GM23338 (cell line): ENCODE results near the gene FBXO31. TPM values are rescaled to one million over a fixed set of nuclear protein-coding genes. Genes with fewer than 3 reads are reported as not detected.

Experiments
- ATAC-seq: fragments of 200-7000 bp; cut with Tn5 transposase; 3 replicates; pipeline ENCODE4 v1.9.1; 2020
- DNase-seq: peaks from one replicate; pipeline ENCODE4 v3.0.0-alpha.2; 2015; ENCODE audit warnings: low spot score
- H2AFZ ChIP-seq: fragments of 200-600 bp; sonication (generic); 2 replicates; pipeline ENCODE4 v1.8.0; 2016; ENCODE audit warnings: antibody characterized with exemption, mild to moderate bottlenecking, moderate library complexity
- H3F3A ChIP-seq: fragments of 200-600 bp; sonication (generic); replicated peaks from 2 replicates; pipeline ENCODE4 v1.8.0; 2017; ENCODE audit warnings: antibody characterized with exemption, mixed run types, low read depth
- H3K27ac ChIP-seq: fragments of 200-600 bp; sonication (generic); 2 replicates; pipeline ENCODE4 v1.6.1; 2016; ENCODE audit warnings: low read depth
- H3K27me3 ChIP-seq: fragments of 200-600 bp; sonication (generic); 2 replicates; pipeline ENCODE4 v1.8.0; 2016; ENCODE audit warnings: mild to moderate bottlenecking, mixed run types, moderate library complexity; ENCODE audit not compliant: insufficient read depth
- H3K36me3 ChIP-seq: fragments of 200-600 bp; sonication (generic); 2 replicates; pipeline ENCODE4 v1.8.0; 2016; ENCODE audit warnings: mild to moderate bottlenecking; ENCODE audit not compliant: insufficient read depth
- H3K4me1 ChIP-seq: fragments of 200-600 bp; sonication (generic); 2 replicates; pipeline ENCODE4 v1.8.0; 2016; ENCODE audit warnings: mild to moderate bottlenecking, moderate library complexity; ENCODE audit not compliant: insufficient read depth
- H3K4me2 ChIP-seq: fragments of 200-600 bp; sonication (generic); 2 replicates; pipeline ENCODE4 v1.7.1; 2017; ENCODE audit warnings: mixed run types
- H3K4me3 ChIP-seq: fragments of 200-600 bp; sonication (generic); 2 replicates; pipeline ENCODE4 v1.6.1; 2016; ENCODE audit warnings: mixed run types
- H3K79me2 ChIP-seq: fragments of 200-600 bp; sonication (generic); replicated peaks from 2 replicates; pipeline ENCODE4 v1.8.0; 2017; ENCODE audit warnings: mild to moderate bottlenecking; ENCODE audit not compliant: insufficient read depth
- H3K9me2 ChIP-seq: fragments of 200-600 bp; sonication (generic); 2 replicates; pipeline ENCODE4 v1.8.0; 2017; ENCODE audit not compliant: insufficient read depth
- H4K20me1 ChIP-seq: fragments of 200-600 bp; sonication (generic); replicated peaks from 2 replicates; pipeline ENCODE4 v1.8.0; 2017; ENCODE audit warnings: mild to moderate bottlenecking; ENCODE audit not compliant: insufficient read depth
- H3K27ac Mint-ChIP-seq: 2 replicates; pipeline ENCODE4 v1.8.0; 2020; ENCODE audit warnings: inconsistent platforms, mild to moderate bottlenecking, moderate library complexity, mixed read lengths
- H3K27me3 Mint-ChIP-seq: 3 replicates; pipeline ENCODE4 v1.8.0; 2022; ENCODE audit warnings: low read depth, mild to moderate bottlenecking, moderate library complexity, mixed read lengths, inconsistent platforms; ENCODE audit not compliant: insufficient read depth, poor library complexity
- H3K36me3 Mint-ChIP-seq: 3 replicates; pipeline ENCODE4 v1.8.0; 2021; ENCODE audit warnings: low read depth, mild to moderate bottlenecking, inconsistent platforms, moderate library complexity, mixed read lengths
- H3K4me1 Mint-ChIP-seq: 3 replicates; pipeline ENCODE4 v1.8.0; 2020; ENCODE audit warnings: mild to moderate bottlenecking, inconsistent platforms, mixed read lengths
- H3K4me3 Mint-ChIP-seq: 3 replicates; pipeline ENCODE4 v1.8.0; 2021; ENCODE audit warnings: moderate library complexity, mild to moderate bottlenecking, inconsistent platforms, mixed read lengths
- H3K9me3 Mint-ChIP-seq: 3 replicates; pipeline ENCODE4 v1.8.0; 2020; ENCODE audit warnings: moderate library complexity, mild to moderate bottlenecking, inconsistent platforms, mixed read lengths
- CREB1 ChIP-seq: fragments of 250-450 bp; sonication (Bioruptor Pico); IDR thresholded peaks from 2 replicates; pipeline ENCODE4 v1.5.0; 2020; ENCODE audit warnings: low read depth, mild to moderate bottlenecking, moderate library complexity
- EZH2phosphoT487 ChIP-seq: fragments of 200-600 bp; sonication (generic); IDR thresholded peaks from one replicate; pipeline ENCODE4 v1.8.1; 2018; ENCODE audit warnings: antibody characterized with exemption; ENCODE audit not compliant: unreplicated experiment
- POLR2AphosphoS5 ChIP-seq: IDR thresholded peaks from 2 replicates; pipeline ENCODE4 v1.6.1; 2016; ENCODE audit warnings: antibody characterized with exemption, low read depth
- ZNF114 ChIP-seq: fragments of 250-450 bp; sonication (Bioruptor Pico); IDR thresholded peaks from 2 replicates; pipeline ENCODE4 v1.5.0; 2020; ENCODE audit warnings: mild to moderate bottlenecking, moderate library complexity
- ZNF331 ChIP-seq: fragments of 250-450 bp; sonication (Bioruptor Pico); IDR thresholded peaks from 2 replicates; pipeline ENCODE4 v1.5.0; 2020; ENCODE audit warnings: low read depth, mild to moderate bottlenecking, moderate library complexity
- polyA plus RNA-seq: library from polyadenylated mRNA; unstranded; fragments of >200 nt; fragmentation: Nextera tagmentation; extraction: Ambion mirVana; gene quantifications from 2 replicates; pipeline ENCODE4 v1.2.1, GENCODE V29; 2016
- total RNA-seq: library from RNA; depleted of rRNA; stranded (reverse); fragments of >200 nt; shearing (Covaris generic); gene quantifications from 2 replicates; pipeline ENCODE4 v1.2.3, GENCODE V29; 2014
- TF ChIP-seq, protein P1 (sequence below): IDR thresholded peaks from one replicate; pipeline ENCODE4 v1.6.1; 2018; ENCODE audit warnings: antibody characterized with exemption; ENCODE audit not compliant: unreplicated experiment
- TF ChIP-seq, protein P2 (sequence below): IDR thresholded peaks from 2 replicates; pipeline ENCODE4 v1.6.1; 2016; ENCODE audit warnings: antibody characterized with exemption
- TF ChIP-seq, protein P3 (sequence below), 2 experiments: fragments of 200-600 bp in 1 of 2; sonication (generic) in 1 of 2; conservative IDR thresholded peaks; 2 replicates each; pipeline versions ENCODE4 v1.5.1 to v1.6.1; 2016 to 2017; ENCODE audit warnings: antibody characterized with exemption in 2 of 2, low read depth in 2 of 2, mild to moderate bottlenecking in 2 of 2, moderate library complexity in 1 of 2

Gene FBXO31
- total and polyA plus RNA-seq, 2 experiments from 2014 or later = 7.0 to 23.8 TPM

DNA sequence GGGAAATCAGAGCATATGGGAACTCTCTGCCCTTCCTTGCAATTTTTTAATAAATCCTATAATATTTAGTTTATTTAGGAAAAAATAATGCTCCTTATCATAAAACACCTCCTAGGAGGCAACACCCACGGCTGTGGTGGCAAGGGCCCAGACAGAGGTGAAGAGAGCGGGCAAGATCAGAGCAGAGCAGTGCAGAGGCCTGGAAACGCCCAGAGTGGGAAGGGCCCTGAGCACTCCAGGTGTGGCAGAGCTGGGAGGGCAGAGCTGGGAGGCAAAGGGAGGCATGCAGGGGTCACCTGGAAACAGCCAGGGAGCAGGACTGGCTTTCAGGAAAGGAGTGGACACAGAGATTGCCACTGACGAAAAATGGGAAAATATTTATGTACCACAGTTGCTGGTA is 17.3 kb downstream of the FBXO31 start:
- H3K4me1 Mint-ChIP-seq = peaks cover 25% of the 10 kb centered on the region
- H3K4me1 ChIP-seq = no peaks in the 10 kb centered on the region
- peaks cover 2% of the 10 kb centered on the region for H3K27me3 Mint-ChIP-seq
- no peaks in the 10 kb centered on the region for H3K36me3 Mint-ChIP-seq
- H4K20me1 ChIP-seq = peaks cover 21% of the 10 kb centered on the region; the same call in 1 of the 2 replicates
- DNase-seq (no peak), ATAC-seq (no peak)
- H3K9me3 Mint-ChIP-seq = no peaks in the 10 kb centered on the region
- H3K36me3 ChIP-seq = no peaks in the 10 kb centered on the region
- no peaks in the 10 kb centered on the region for H3F3A ChIP-seq
- no peak overlapping the region for H3K4me2 ChIP-seq
- H3K79me2 ChIP-seq = peaks cover 69% of the 10 kb centered on the region
- no peaks in the 10 kb centered on the region for H3K9me2 ChIP-seq
- no peaks in the 10 kb centered on the region for H3K27me3 ChIP-seq
- TF ChIP-seq, protein P1, sequence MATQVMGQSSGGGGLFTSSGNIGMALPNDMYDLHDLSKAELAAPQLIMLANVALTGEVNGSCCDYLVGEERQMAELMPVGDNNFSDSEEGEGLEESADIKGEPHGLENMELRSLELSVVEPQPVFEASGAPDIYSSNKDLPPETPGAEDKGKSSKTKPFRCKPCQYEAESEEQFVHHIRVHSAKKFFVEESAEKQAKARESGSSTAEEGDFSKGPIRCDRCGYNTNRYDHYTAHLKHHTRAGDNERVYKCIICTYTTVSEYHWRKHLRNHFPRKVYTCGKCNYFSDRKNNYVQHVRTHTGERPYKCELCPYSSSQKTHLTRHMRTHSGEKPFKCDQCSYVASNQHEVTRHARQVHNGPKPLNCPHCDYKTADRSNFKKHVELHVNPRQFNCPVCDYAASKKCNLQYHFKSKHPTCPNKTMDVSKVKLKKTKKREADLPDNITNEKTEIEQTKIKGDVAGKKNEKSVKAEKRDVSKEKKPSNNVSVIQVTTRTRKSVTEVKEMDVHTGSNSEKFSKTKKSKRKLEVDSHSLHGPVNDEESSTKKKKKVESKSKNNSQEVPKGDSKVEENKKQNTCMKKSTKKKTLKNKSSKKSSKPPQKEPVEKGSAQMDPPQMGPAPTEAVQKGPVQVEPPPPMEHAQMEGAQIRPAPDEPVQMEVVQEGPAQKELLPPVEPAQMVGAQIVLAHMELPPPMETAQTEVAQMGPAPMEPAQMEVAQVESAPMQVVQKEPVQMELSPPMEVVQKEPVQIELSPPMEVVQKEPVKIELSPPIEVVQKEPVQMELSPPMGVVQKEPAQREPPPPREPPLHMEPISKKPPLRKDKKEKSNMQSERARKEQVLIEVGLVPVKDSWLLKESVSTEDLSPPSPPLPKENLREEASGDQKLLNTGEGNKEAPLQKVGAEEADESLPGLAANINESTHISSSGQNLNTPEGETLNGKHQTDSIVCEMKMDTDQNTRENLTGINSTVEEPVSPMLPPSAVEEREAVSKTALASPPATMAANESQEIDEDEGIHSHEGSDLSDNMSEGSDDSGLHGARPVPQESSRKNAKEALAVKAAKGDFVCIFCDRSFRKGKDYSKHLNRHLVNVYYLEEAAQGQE = no peak
- no peak for TF ChIP-seq CREB1 (CRISPR knock-in tag)
- no peak for TF ChIP-seq ZNF331
- H3K27ac ChIP-seq = no peak overlapping the region
- no peak overlapping the region for H3K4me3 ChIP-seq
- no peak overlapping the region for H2AFZ ChIP-seq
- no peak overlapping the region for H3K4me3 Mint-ChIP-seq
- H3K27ac Mint-ChIP-seq = no peak overlapping the region

DNA sequence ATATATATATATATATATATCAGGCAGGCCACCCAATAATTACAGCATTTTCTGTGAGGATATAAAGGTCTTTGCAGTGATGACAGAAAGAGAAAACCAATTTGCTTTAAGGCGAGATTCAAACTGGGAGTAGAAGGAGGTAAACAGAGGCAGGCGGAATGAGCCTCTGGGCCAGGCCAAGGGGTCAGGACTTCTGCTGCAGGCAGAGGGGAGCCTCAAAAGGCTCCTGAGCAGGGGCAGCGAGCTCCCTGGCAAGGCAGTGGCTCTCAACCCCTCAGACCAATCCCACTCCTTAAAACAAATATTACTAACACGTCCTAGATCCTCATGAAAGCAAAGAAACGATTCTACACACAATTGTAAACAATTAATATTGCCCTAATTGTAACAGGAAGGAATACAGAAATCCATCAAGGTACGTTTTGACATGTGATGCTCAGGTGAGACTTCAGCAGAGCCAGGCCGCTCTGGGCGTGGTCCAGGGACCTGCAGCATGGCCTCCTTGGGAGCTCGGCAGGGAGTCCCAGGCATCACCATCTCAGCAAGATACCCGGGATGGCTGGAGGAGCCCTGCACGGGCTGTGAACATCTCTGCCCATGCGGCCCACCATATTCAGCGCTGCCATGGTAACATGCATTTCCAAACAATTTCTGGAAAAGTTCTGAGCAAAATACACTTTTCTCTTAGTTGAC is 18.4 kb downstream of the FBXO31 start:
- Histone ChIP-seq H3K4me1 (no peaks in the 10 kb centered on the region), H3K9me2 (no peaks in the 10 kb centered on the region), H4K20me1 (peaks cover 19% of the 10 kb centered on the region; the same call in 1 of the 2 replicates), H3K79me2 (peaks cover 61% of the 10 kb centered on the region), H3K36me3 (no peaks in the 10 kb centered on the region), H3K27ac (no peak overlapping the region), H3K27me3 (no peaks in the 10 kb centered on the region), H3F3A (no peaks in the 10 kb centered on the region), H2AFZ (no peak overlapping the region), H3K4me3 (no peak overlapping the region), H3K4me2 (no peak overlapping the region)
- ATAC-seq (no peak), DNase-seq (no peak)
- H3K4me3 Mint-ChIP-seq = no peak overlapping the region
- H3K36me3 Mint-ChIP-seq = 0 out of 3 replicates have a peak, but pooled peaks cover 1% of the 10 kb centered on the region
- H3K4me1 Mint-ChIP-seq = peaks cover 20% of the 10 kb centered on the region
- no peak overlapping the region for H3K27ac Mint-ChIP-seq
- no peaks in the 10 kb centered on the region for H3K9me3 Mint-ChIP-seq
- peaks cover 2% of the 10 kb centered on the region for H3K27me3 Mint-ChIP-seq
- TF ChIP-seq, protein P2, sequence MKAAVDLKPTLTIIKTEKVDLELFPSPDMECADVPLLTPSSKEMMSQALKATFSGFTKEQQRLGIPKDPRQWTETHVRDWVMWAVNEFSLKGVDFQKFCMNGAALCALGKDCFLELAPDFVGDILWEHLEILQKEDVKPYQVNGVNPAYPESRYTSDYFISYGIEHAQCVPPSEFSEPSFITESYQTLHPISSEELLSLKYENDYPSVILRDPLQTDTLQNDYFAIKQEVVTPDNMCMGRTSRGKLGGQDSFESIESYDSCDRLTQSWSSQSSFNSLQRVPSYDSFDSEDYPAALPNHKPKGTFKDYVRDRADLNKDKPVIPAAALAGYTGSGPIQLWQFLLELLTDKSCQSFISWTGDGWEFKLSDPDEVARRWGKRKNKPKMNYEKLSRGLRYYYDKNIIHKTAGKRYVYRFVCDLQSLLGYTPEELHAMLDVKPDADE = no peak
- no peak for TF ChIP-seq POLR2AphosphoS5
- TF ChIP-seq, protein P1 = no peak
- no peak for TF ChIP-seq CREB1 (CRISPR knock-in tag)
- TF ChIP-seq, protein P3, sequence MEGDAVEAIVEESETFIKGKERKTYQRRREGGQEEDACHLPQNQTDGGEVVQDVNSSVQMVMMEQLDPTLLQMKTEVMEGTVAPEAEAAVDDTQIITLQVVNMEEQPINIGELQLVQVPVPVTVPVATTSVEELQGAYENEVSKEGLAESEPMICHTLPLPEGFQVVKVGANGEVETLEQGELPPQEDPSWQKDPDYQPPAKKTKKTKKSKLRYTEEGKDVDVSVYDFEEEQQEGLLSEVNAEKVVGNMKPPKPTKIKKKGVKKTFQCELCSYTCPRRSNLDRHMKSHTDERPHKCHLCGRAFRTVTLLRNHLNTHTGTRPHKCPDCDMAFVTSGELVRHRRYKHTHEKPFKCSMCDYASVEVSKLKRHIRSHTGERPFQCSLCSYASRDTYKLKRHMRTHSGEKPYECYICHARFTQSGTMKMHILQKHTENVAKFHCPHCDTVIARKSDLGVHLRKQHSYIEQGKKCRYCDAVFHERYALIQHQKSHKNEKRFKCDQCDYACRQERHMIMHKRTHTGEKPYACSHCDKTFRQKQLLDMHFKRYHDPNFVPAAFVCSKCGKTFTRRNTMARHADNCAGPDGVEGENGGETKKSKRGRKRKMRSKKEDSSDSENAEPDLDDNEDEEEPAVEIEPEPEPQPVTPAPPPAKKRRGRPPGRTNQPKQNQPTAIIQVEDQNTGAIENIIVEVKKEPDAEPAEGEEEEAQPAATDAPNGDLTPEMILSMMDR (conservative IDR thresholded peaks at IDR 0.05; ENCODE audit: low read depth in 2 of 2) = no peak
- TF ChIP-seq EZH2phosphoT487 = no peak
- TF ChIP-seq ZNF114 (CRISPR knock-in tag) = no peak
